AG09309 (cell line): ENCODE data around the gene ADPRH.
"Not testable (repeated sequence)": the region's sequence is repeated elsewhere in the genome, so short reads cannot be mapped to it uniquely, and the experiment has no call there.

ENCODE experiments used
- DNase-seq: peaks from one replicate; pipeline ENCODE4 v3.0.0-alpha.2; 2010; ENCODE audit warnings: low read depth
- H3K4me3 ChIP-seq: 2 replicates; pipeline ENCODE4 v1.5.1; 2011; ENCODE audit warnings: mild to moderate bottlenecking, low read depth, low read length, moderate library complexity; ENCODE audit not compliant: control insufficient read depth
- TF ChIP-seq, protein P1 (sequence below): IDR thresholded peaks from 2 replicates; pipeline ENCODE4 v1.5.1; 2011; ENCODE audit warnings: mild to moderate bottlenecking, low read depth, low read length, inconsistent platforms; ENCODE audit not compliant: insufficient read depth, control insufficient read depth; ENCODE audit errors: missing control alignments

Gene ADPRH

DNA sequence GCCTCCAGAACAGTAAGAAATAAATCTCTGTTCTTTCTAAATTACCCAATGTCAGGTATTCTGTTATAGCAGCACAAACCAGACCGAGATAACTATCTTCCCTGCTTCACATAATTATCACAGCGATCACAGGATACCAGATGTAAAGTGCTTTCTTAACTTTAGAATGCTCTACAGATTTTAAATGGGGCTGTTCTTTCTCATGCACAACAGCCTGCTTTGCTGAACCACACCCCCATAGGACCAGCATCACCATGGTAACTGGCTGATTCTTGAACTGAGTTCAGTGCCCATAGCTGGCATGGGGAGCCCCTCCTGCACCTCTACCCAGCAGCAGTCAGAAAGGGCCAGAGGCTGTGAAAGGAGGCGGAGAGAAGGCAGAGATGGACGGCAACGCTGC is 27.7 kb upstream of the ADPRH start:
- TF ChIP-seq, protein P1, sequence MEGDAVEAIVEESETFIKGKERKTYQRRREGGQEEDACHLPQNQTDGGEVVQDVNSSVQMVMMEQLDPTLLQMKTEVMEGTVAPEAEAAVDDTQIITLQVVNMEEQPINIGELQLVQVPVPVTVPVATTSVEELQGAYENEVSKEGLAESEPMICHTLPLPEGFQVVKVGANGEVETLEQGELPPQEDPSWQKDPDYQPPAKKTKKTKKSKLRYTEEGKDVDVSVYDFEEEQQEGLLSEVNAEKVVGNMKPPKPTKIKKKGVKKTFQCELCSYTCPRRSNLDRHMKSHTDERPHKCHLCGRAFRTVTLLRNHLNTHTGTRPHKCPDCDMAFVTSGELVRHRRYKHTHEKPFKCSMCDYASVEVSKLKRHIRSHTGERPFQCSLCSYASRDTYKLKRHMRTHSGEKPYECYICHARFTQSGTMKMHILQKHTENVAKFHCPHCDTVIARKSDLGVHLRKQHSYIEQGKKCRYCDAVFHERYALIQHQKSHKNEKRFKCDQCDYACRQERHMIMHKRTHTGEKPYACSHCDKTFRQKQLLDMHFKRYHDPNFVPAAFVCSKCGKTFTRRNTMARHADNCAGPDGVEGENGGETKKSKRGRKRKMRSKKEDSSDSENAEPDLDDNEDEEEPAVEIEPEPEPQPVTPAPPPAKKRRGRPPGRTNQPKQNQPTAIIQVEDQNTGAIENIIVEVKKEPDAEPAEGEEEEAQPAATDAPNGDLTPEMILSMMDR: no peak
- no peak for DNase-seq
- H3K4me3 ChIP-seq: no peak overlapping the region

DNA sequence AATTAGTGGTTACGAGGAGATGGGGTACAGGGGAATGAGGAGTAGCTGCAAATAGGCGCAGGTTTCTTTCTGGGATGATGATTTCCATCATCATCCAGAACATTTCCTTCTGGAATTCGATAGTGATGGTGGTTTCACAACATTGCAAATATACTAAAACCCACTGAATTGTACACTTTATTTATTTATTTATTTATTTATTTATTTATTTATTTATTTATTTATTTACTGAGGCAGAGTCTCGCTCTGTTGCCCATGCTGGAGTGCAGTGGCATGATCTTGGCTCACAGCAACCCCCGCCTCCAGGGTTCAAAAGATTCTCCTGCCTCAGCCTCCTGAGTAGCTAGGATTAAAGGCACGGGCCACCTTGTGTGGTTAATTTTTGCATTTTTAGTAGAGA is 26.4 kb upstream of the ADPRH start:
- DNase-seq, H3K4me3 ChIP-seq: not testable (repeated sequence)

DNA sequence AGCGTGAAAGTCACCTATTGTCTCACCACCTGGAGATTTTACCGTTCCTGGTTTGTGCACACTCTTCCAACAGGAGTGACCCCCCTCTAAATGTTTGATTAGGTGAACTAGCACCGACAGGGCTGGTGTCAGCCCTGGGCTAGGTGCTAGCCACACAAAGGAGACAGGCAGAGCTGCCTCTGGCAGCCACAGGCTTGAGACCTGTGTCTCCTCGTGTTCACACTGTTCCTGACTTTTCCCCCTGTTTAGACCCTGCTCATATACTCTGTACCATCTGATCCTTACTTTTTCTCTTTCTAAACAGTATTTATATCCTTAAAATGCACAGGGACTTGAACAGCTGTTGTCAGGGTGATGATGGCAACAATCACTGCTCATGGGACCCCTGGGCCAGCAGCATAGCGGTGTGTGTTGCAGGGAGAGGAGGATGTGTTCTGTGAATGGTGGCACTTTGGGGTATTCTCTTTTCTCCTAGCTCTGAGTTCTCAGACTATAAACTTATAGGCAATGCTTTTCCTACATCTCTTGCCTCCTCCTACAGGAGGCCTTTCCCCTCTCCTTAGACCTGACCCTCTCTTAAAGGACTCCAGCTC is 25.4 kb upstream of the ADPRH start:
- H3K4me3 ChIP-seq: no peak overlapping the region
- TF ChIP-seq, protein P1: no peak
- no peak for DNase-seq

DNA sequence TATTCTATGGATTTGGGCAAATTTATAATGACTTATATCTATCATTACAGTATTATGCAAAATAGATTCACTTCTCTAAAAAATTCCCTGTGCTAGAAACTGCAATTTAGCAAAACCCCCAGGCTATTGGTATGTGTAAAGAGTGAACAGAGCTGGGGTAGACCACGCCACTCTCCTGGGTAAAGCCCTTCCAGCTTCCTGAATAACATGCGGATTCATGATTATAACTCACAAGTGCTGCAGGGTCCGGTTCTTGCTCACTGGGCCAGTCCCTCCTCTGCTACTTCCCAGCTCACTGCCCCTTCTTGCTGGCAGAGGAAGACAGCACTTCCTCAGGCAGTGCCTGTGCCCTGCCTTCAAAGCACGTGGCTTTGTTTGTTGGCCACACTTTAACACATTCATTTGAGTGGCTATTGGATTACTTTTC is 24.0 kb upstream of the ADPRH start:
- DNase-seq: no peak
- TF ChIP-seq, protein P1: no peak
- no peak overlapping the region for H3K4me3 ChIP-seq

DNA sequence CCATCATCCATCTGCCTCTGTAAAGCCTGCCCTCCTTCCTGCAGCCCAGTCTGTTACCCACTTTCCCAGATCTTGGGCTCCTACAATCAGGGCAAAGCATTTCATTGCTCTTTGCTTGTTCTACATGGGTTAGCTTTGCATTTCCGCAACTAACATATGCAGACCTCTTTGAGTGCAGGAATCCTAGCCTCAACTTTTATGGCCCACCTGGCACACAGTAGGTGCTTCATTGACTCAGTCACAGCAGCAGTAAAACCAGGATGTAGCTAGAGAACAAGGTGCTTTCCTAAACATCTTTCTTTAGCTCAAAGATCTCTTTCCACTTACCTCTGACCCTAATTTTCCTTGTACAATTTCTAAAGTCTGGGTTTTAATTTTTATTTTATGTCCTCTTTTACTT is 23.4 kb upstream of the ADPRH start:
- no peak for DNase-seq
- TF ChIP-seq, protein P1: no peak

DNA sequence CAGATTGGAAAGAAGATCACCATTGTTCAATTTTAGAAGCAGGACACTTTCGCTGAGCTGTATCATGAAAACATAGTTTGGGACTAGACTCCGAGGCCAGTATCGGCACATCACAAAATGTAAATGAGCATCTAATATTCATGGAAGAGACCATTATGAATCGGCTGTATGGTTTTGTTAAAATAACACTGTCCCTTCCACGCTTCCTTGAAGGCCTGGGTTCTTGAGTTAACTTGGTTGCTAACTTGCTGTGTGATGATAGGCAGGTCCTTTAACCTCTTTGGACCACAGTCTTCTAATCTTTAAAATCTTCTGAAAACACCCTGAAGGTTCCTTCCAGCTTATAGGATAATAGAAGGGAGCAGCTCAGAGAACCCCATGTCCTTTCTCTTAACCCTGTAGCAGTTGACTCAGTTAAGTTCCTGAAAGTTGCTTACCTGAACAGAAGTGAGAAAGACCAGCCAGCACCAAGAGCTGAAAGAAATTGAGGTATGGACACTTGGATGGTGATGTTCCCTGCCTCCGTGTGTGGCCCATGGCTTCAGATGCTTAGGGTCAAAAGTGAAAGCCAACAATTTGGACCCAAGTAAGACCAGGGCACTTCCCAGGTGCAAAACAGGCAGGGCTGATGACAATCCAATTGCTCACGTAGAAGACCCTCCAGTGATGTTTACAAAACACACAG is 22.0 kb upstream of the ADPRH start:
- TF ChIP-seq, protein P1: no peak
- no peak overlapping the region for H3K4me3 ChIP-seq
- no peak for DNase-seq

More for the DNA sequence above, 23.4 kb upstream of the ADPRH start:
- H3K4me3 ChIP-seq: no peak overlapping the region

DNA sequence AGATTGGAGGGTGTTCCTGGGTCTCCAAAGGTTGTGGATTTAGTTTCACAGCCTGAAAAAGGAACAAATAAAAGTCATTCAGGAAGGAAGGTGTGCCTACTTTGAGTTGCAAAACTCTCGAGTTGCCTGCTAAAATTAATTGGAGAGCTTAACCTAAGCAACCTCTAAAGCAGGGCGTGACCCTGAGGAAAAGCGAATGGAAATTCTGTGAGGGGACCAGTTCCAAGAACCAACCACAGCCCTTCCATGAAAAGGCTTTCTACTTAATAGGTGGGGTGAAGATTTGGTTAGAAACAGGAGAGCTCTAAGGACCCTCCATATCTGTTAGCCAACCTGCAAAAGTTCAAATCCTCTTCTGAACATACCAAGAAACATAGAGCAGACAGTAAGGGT is 21.4 kb upstream of the ADPRH start:
- no peak for DNase-seq
- no peak overlapping the region for H3K4me3 ChIP-seq

More for the DNA sequence above, 21.4 kb upstream of the ADPRH start:
- TF ChIP-seq, protein P1: no peak
